Lung (tissue), 12 donors: Measurements from ENCODE around the gene CCR3. TPM values are rescaled to one million over a fixed set of nuclear protein-coding genes. Genes with fewer than 3 reads are reported as not detected.

Source experiments
- ATAC-seq: fragments of 200-7000 bp; cut with Tn5 transposase; one replicate; pipeline ENCODE4 v1.9.1; 2020; ENCODE audit warnings: moderate number of reproducible peaks; ENCODE audit not compliant: insufficient read depth, low FRiP score
- DNase-seq, 3 donors: peaks; one replicate each; pipeline ENCODE4 v3.0.0-alpha.2; 2013 to 2017
- H3K27ac ChIP-seq, 2 donors: one replicate each; pipeline ENCODE4 v1.5.1; 2013; ENCODE audit warnings: mild to moderate bottlenecking in 2 of 2, moderate library complexity in 2 of 2, control low read depth in 1 of 2, inconsistent platforms in 1 of 2, low read depth in 1 of 2, low read length in 1 of 2
- H3K27me3 ChIP-seq, 3 donors: one replicate each; pipeline ENCODE4 v1.5.1; 2013; ENCODE audit warnings: low read length in 2 of 3; ENCODE audit not compliant: control insufficient read depth in 3 of 3, insufficient read depth in 3 of 3
- H3K36me3 ChIP-seq, 4 donors: one replicate each; pipeline ENCODE4 v1.5.1; 2013; ENCODE audit warnings: low read length in 4 of 4, mild to moderate bottlenecking in 1 of 4, moderate library complexity in 1 of 4; ENCODE audit not compliant: control insufficient read depth in 4 of 4, insufficient read depth in 4 of 4
- H3K4me1 ChIP-seq, 5 donors: one replicate each; pipeline ENCODE4 v1.5.1; 2013; ENCODE audit warnings: low read length in 5 of 5, mild to moderate bottlenecking in 2 of 5, moderate library complexity in 1 of 5; ENCODE audit not compliant: control insufficient read depth in 5 of 5, insufficient read depth in 5 of 5
- H3K4me3 ChIP-seq: one replicate; pipeline ENCODE4 v1.5.1; 2013; ENCODE audit warnings: mild to moderate bottlenecking, control low read depth, moderate library complexity
- H3K9ac ChIP-seq, 2 donors: one replicate each; pipeline ENCODE4 v1.5.1; 2013; ENCODE audit warnings: low read length in 2 of 2, control low read depth in 1 of 2; ENCODE audit not compliant: insufficient read depth in 1 of 2
- H3K9me3 ChIP-seq, 4 donors: one replicate each; pipeline ENCODE4 v1.5.1; 2013; ENCODE audit warnings: low read length in 3 of 4, mild to moderate bottlenecking in 1 of 4, moderate library complexity in 1 of 4; ENCODE audit not compliant: control insufficient read depth in 4 of 4, insufficient read depth in 3 of 4
- WGBS, 2 donors: extraction: QIAGEN DNeasy Blood & Tissue Kit; methylation state at CpG; one replicate each; pipeline ENCODE4 v1.1.7; 2013; 5-methylcytosine and 5-hydroxymethylcytosine counted together
- polyA plus RNA-seq, 2 donors: library from polyadenylated mRNA; stranded (reverse); fragments of 200-250 nt; gene quantifications; one replicate each; pipeline ENCODE4 v1.2.1, GENCODE V29; 2013
- total RNA-seq, 2 donors: library from RNA; depleted of rRNA in 1 of 2; stranded (reverse); fragments of >200 nt in 1 of 2; gene quantifications; one replicate each; pipeline ENCODE4 v1.2.1, GENCODE V29; 2014 to 2021
- TF ChIP-seq, protein P1 (sequence below): IDR thresholded peaks from 2 replicates; pipeline ENCODE4 v1.5.1; 2012; ENCODE audit warnings: mild to moderate bottlenecking; ENCODE audit errors: control extremely low read depth, extremely low read depth
- donor health status: control.
- donor health status: control.
- donor health status: Bipolar disorder and iron deficiency.
- donor health status: healthy.
- donor health status: DM: yes; HTN: yes; CAD: no.

Gene CCR3
- total and polyA plus RNA-seq, 4 donors, result 0.15 to 0.88 (median 0.31) TPM; not detected in 1

DNA sequence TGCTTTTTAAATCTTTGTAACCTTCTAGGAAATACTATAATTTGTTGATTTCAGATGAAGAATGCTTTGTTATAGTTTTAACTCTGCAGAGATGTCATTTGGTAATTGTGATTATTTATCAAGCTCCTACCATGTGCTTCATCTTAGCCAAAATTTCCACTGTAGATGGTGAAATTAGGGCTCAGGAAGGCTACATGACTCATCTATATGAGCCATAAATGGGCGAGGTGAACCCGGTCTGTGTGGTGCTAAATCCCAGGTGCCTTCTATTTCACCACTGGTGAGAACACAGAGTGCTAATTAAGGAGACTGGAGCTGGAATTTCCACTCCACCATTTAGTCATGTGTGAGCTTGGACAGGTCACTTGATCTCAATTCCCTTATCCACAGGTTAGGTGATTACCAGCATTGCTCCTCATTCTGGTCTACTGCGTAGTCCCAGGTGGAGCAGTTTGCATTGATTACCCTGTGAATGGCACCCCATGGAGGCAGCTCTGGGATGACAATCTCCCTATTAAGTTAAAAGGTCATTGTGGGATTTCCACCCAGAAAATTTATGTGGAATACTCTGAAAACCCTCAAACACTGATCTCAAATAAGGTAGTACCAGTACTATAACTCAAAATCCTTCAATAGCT, 2.8 kb upstream of the CCR3 start:
- no peak overlapping the region for H3K9ac ChIP-seq
- TF ChIP-seq, protein P1, sequence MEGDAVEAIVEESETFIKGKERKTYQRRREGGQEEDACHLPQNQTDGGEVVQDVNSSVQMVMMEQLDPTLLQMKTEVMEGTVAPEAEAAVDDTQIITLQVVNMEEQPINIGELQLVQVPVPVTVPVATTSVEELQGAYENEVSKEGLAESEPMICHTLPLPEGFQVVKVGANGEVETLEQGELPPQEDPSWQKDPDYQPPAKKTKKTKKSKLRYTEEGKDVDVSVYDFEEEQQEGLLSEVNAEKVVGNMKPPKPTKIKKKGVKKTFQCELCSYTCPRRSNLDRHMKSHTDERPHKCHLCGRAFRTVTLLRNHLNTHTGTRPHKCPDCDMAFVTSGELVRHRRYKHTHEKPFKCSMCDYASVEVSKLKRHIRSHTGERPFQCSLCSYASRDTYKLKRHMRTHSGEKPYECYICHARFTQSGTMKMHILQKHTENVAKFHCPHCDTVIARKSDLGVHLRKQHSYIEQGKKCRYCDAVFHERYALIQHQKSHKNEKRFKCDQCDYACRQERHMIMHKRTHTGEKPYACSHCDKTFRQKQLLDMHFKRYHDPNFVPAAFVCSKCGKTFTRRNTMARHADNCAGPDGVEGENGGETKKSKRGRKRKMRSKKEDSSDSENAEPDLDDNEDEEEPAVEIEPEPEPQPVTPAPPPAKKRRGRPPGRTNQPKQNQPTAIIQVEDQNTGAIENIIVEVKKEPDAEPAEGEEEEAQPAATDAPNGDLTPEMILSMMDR, result no peak
- WGBS, 2 donors, result 86% methylated on average over 3 of the region's 3 CpGs
- no peak overlapping the region for H3K4me3 ChIP-seq
- H3K27ac ChIP-seq, result no peak overlapping the region
- H3K4me1 ChIP-seq, result peaks cover 0 to 1% (median 0%) of the 10 kb centered on the region in 5 donors
- H3K9me3 ChIP-seq, result peaks cover 0 to 2% (median 0%) of the 10 kb centered on the region in 4 donors
- no peak for DNase-seq
- ATAC-seq, result no peak
- no peaks in the 10 kb centered on the region for H3K27me3 ChIP-seq
- no peaks in the 10 kb centered on the region for H3K36me3 ChIP-seq

DNA sequence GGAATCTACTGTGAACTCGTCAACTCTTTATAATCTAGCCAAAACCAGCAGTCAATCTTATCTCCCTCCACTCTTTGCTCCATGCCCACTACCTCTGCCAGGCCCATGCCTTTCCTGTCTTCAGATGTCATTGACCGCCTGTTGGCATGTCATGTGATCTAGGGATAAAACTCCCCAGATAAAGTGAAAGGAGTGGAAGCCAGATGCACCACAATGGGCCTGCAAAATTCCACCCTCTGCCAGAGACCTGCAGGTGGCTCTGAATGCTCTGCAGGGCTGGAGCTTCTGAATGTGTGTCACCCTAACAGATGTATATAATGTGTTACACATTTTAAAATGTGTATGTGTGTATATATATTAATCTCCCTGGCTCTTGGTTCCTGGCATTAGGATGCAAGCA, 2.3 kb upstream of the CCR3 start:
- no peak overlapping the region for H3K27ac ChIP-seq
- no peak for ATAC-seq
- TF ChIP-seq, protein P1, result no peak
- 92 to 93% methylated on average over 2 of the region's 2 CpGs for WGBS, 2 donors
- peaks cover 0 to 1% (median 0%) of the 10 kb centered on the region in 5 donors for H3K4me1 ChIP-seq
- peaks cover 0 to 2% (median 0%) of the 10 kb centered on the region in 4 donors for H3K9me3 ChIP-seq
- no peak overlapping the region for H3K4me3 ChIP-seq
- no peaks in the 10 kb centered on the region for H3K27me3 ChIP-seq
- no peaks in the 10 kb centered on the region for H3K36me3 ChIP-seq
- no peak for DNase-seq
- H3K9ac ChIP-seq, result no peak overlapping the region

DNA sequence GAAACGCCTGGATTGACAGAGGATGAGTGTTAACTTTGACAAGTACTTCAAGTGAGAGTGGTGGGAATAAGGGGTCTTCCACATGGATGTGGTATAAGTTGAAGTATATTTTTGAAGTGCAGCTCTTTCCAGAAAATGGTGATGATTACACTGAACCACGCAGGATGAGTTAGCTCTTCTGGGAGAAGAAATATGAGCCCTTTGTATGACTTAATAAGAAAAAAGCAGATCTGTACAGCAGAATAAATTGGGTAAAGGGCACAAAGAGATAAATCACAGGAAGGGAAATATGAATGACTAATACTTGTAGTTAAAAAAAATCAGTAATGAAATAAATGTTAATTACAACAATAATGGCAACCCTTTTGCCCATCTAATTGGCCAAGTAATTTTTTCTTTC, 1.3 kb downstream of the CCR3 start:
- H3K36me3 ChIP-seq, result no peaks in the 10 kb centered on the region
- TF ChIP-seq, protein P1, result no peak
- no peaks in the 10 kb centered on the region for H3K9me3 ChIP-seq
- H3K9ac ChIP-seq, result no peak overlapping the region
- no peak overlapping the region for H3K27ac ChIP-seq
- 84 to 89% methylated on average over 2 of the region's 2 CpGs for WGBS, 2 donors
- ATAC-seq (no peak), DNase-seq (no peak)
- no peaks in the 10 kb centered on the region for H3K27me3 ChIP-seq
- H3K4me1 ChIP-seq, result peaks cover 0 to 1% (median 0%) of the 10 kb centered on the region in 5 donors
- H3K4me3 ChIP-seq, result no peak overlapping the region

DNA sequence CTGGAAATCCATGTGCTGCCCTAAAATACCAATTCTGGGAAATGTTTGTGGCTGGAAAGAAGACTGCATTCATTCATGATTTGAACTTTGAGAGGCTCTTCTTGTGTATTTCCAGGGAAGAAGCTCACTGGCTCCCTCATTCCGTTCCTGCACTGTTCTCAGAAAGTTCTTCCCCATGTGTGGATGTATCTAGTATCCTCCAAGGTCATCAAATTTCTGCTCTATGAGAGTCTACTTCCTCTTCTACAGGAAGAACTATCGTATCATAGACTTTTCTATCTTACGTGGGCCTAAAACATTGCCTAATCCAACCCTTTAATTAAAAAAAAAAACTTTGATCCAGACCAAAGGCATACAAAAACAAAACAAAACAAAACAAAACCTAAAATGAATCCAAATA, 2.9 kb downstream of the CCR3 start:
- no peak overlapping the region for H3K27ac ChIP-seq
- no peaks in the 10 kb centered on the region for H3K9me3 ChIP-seq
- H3K9ac ChIP-seq, result no peak overlapping the region
- no peak for ATAC-seq
- no peaks in the 10 kb centered on the region for H3K27me3 ChIP-seq
- H3K4me3 ChIP-seq, result no peak overlapping the region
- no peaks in the 10 kb centered on the region for H3K36me3 ChIP-seq
- WGBS, 2 donors, result 48 to 74% methylated on average over 3 of the region's 3 CpGs
- DNase-seq, result no peak
- TF ChIP-seq, protein P1, result no peak
- H3K4me1 ChIP-seq, result peaks cover 0 to 1% (median 0%) of the 10 kb centered on the region in 5 donors
